Esophagus squamous epithelium (tissue), 4 donors: ENCODE measurements around the gene THSD7A.

Source experiments
- POLR2A ChIP-seq, 4 donors: fragments of 450-650 bp; IDR thresholded peaks; one replicate each; pipeline ENCODE4 v1.6.1; 2017; ENCODE audit warnings: antibody characterized with exemption in 4 of 4, mild to moderate bottlenecking in 4 of 4, moderate library complexity in 3 of 4
- TF ChIP-seq, protein P1 (sequence below), 6 experiments: fragments of 450-650 bp in 4 of 6; fragments of 200-600 bp in 2 of 6; sonication (generic) in 2 of 6; IDR thresholded peaks; one replicate each; pipeline ENCODE4 v1.5.1; 2016 to 2019; ENCODE audit warnings: antibody characterized with exemption in 6 of 6, mild to moderate bottlenecking in 4 of 6, moderate library complexity in 4 of 6

DNA sequence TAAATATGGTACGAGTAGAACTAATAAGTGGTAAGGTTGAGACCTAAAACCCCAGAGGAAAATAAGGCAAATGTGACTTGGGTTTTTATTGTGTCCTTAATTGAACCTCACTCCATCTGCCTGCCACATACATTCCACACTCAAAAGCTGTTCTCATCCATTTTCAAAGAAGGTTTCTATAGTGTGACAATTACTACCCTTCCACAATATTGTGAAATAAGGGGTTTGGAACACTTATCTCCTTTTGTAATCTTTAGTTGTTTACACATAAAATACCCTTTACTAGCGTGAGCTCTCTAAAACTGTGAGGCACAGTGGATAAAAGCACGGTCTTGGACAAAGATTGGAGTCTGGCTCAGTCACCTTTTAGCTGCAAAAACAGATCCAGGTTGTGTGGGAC is 166.6 kb downstream of the THSD7A start:
- TF ChIP-seq, protein P1, sequence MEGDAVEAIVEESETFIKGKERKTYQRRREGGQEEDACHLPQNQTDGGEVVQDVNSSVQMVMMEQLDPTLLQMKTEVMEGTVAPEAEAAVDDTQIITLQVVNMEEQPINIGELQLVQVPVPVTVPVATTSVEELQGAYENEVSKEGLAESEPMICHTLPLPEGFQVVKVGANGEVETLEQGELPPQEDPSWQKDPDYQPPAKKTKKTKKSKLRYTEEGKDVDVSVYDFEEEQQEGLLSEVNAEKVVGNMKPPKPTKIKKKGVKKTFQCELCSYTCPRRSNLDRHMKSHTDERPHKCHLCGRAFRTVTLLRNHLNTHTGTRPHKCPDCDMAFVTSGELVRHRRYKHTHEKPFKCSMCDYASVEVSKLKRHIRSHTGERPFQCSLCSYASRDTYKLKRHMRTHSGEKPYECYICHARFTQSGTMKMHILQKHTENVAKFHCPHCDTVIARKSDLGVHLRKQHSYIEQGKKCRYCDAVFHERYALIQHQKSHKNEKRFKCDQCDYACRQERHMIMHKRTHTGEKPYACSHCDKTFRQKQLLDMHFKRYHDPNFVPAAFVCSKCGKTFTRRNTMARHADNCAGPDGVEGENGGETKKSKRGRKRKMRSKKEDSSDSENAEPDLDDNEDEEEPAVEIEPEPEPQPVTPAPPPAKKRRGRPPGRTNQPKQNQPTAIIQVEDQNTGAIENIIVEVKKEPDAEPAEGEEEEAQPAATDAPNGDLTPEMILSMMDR (IDR thresholded peaks at IDR 0.05) = no peak
- no peak for TF ChIP-seq POLR2A (IDR thresholded peaks at IDR 0.05)
